Raji (cell line): ENCODE measurements around the gene FBXL15.
A peak's percentile ranks its signal among the peaks of the same experiment; 100 is the strongest.

Experiments used
- POLR2A ChIP-seq: IDR thresholded peaks from 2 replicates; pipeline ENCODE4 v1.6.1; 2011; ENCODE audit warnings: low read depth, low read length, control low read depth; ENCODE audit not compliant: insufficient read depth

FBXL15 gene

DNA sequence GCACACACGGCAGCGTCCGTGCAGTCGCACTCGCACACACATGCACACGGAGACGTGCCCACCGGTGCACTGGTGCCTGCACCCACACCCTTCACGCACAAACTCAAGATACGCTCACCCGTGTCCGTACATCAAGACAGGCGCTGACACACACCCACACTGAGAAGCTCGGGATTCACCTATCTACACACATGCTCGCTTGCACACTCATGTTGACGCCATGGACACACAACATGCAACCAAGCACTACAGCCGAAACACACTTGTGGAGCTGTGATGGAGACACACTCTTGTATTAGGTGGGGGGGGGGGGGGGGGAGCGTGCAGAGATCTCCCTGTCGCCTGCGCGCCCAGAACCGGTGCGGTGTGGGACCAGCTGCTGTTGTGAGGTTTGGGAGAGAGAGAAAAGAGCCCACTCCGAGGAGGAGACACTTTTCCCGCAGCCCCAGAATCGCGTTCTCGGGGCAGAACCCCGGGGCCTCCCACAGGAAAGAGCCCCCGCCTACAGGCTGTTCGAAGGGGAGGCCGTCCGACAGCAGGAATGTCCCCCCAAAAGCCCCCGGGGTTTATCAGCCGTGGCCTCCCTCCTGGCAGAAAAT is 25.7 kb upstream of the FBXL15 start:
- peak; percentile 54; the same call in 1 of the 2 replicates for TF ChIP-seq POLR2A

DNA sequence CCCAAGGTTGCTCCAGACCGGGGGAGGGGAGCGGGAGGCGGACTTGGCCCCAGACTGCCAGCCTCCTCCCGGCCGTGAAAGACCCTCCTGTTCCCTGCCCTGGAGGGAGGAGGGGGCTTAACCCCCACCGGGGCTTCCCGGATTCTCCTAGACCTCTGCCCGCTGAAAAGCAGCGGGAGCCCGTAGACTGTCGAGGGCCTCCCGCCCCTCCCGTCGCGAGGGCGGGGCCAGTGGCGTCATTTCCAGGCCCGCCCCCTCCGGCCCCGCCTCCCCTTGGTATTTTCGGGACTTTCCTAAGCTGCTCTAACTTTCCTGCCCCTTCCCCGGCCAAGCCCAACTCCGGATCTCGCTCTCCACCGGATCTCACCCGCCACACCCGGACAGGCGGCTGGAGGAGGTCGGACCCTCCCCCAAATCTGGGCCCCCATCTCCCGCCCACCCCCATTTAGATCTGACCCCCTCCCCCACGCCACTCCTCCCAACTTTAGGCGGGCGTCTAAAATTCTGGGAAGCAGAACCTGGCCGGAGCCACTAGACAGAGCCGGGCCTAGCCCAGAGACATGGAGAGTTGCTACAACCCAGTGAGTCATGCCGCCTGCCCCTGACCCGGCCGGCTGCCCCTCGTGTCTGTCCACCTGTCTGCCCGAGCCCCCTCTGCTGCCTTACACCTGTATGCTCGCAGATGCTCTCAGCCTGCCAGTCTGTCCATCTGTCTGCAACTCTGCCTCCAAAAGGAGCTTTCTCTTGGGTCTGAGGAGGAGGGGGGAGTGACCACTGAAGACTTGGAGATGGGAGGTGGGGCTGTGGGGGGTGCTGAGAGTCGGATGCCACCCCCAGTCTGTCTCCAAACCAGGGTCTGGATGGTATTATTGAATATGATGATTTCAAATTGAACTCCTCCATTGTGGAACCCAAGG is 25.0 kb upstream of the FBXL15 start, which contains the start of gene NFKB2:
TSS of gene NFKB2 (plus strand) at position 306 of the 917 bp plus-strand sequence. CDS start at position 561, 255 bp downstream.
- peak; percentile 51; the same call in 1 of the 2 replicates for TF ChIP-seq POLR2A

DNA sequence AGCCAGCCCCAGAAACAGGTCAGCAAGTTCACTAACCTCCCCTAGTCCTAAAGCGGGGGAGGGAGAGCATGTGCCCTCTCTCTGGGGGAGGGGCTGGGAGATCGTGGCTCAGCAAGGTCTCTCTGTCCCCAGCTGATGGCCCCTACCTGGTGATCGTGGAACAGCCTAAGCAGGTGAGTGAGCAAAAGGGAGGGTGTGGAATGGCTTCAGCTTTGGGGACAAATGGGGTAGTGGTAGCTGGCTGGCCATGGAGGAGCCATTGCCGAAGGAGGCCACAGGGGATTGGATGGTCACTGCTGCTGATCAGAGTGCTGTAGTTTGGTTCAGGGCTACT is 24.4 kb upstream of the FBXL15 start:
- TF ChIP-seq POLR2A = 0 out of 2 replicates have a peak, but pooled peaks have one; percentile 25

DNA sequence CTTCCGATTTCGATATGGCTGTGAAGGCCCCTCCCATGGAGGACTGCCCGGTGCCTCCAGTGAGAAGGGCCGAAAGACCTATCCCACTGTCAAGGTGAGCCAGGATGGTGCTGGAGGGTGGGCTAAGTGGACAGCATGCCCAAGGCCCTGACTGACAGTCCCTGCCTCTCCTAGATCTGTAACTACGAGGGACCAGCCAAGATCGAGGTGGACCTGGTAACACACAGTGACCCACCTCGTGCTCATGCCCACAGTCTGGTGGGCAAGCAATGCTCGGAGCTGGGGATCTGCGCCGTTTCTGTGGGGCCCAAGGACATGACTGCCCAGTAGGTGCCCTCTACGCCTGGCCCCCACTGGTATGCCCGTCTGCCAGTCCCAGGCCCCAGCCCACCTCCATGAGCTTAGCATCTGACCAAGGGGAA is 23.9 kb upstream of the FBXL15 start:
- TF ChIP-seq POLR2A = no peak

DNA sequence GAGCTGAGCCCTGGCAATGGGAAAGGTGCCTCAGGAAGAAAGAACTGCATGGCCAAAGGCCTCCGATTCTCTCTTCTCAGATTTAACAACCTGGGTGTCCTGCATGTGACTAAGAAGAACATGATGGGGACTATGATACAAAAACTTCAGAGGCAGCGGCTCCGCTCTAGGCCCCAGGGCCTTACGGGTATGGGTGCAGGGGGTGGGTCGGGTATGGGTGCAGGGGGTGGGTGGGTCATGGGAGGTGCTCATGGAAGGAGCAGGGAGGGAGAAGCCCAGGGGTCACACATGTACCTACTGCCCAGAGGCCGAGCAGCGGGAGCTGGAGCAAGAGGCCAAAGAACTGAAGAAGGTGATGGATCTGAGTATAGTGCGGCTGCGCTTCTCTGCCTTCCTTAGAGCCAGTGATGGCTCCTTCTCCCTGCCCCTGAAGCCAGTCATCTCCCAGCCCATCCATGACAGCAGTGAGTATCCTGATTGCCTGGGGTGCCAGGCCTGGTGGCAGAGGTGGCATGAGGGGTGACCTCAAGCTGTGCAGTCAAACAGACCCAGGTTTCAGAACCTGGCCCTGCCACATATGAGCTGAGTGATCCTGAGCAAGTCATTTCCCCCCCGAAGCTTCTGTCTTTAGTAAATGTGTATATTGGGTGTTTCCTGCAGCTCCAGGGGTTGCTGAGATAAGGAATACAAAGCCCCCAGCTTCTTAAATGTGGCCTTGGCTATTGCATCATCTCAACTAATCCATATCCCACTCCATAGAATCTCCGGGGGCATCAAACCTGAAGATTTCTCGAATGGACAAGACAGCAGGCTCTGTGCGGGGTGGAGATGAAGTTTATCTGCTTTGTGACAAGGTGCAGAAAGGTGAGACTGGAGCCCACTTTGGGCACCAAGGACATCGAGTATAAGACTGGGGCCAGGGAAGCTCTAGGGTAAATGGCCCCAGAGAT is 23.1 kb upstream of the FBXL15 start:
- no peak for TF ChIP-seq POLR2A

DNA sequence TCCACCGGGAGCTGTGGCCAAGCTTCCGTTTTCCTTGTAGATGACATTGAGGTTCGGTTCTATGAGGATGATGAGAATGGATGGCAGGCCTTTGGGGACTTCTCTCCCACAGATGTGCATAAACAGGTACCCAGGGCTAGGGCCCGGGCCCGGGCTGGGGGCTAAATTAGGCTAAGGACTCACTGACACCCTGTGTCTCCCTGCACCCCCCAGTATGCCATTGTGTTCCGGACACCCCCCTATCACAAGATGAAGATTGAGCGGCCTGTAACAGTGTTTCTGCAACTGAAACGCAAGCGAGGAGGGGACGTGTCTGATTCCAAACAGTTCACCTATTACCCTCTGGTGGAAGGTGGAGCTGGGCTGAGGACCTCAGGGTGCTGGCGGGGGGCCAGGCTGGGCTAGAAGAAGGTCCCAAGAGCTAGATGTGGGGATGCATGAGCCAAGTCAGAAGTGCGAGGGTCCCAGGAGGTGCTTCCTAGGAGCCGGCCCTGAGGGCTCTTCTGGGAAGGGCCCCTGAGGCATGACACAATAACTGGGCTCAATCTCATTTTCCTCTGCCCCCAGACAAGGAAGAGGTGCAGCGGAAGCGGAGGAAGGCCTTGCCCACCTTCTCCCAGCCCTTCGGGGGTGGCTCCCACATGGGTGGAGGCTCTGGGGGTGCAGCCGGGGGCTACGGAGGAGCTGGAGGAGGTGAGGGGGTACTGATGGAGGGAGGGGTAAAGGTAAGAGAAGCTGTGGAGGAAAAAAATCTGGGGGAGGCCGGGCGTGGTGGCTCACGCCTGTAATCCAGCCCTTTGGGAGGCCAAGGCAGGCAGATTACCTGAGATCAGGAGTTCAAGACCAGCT is 22.2 kb upstream of the FBXL15 start:
- TF ChIP-seq POLR2A = no peak

DNA sequence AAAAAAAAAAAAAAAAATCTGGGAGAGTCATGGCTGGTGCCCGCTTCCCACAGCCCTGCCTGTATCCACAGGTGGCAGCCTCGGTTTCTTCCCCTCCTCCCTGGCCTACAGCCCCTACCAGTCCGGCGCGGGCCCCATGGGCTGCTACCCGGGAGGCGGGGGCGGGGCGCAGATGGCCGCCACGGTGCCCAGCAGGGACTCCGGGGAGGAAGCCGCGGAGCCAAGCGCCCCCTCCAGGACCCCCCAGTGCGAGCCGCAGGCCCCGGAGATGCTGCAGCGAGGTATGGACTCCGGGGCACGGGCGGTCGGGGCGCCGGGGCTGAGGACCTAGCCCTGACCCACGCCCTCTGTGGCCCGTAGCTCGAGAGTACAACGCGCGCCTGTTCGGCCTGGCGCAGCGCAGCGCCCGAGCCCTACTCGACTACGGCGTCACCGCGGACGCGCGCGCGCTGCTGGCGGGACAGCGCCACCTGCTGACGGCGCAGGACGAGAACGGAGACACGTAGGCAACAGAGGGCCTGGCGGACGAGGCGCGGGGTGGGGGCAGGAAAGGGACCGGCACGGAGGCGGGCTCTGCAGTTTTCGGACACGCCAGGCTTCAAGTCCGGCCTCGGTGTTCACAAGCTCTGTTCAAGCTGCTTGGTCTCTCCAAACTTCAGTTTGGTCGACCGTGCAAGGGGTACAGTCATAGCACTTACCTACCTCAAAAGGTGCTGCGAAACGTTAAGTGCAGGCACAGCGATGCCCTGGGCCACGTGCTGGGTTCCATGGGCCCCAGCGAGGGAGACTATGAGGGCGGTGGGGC is 21.2 kb upstream of the FBXL15 start:
- peak; percentile 67 for TF ChIP-seq POLR2A

DNA sequence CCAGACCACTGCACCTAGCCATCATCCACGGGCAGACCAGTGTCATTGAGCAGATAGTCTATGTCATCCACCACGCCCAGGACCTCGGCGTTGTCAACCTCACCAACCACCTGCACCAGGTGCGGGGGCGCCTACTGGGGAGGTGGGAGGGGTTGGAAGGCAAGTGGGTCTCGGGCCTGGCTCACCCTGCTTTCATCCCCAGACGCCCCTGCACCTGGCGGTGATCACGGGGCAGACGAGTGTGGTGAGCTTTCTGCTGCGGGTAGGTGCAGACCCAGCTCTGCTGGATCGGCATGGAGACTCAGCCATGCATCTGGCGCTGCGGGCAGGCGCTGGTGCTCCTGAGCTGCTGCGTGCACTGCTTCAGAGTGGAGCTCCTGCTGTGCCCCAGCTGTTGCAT is 20.6 kb upstream of the FBXL15 start:
- no peak for TF ChIP-seq POLR2A

DNA sequence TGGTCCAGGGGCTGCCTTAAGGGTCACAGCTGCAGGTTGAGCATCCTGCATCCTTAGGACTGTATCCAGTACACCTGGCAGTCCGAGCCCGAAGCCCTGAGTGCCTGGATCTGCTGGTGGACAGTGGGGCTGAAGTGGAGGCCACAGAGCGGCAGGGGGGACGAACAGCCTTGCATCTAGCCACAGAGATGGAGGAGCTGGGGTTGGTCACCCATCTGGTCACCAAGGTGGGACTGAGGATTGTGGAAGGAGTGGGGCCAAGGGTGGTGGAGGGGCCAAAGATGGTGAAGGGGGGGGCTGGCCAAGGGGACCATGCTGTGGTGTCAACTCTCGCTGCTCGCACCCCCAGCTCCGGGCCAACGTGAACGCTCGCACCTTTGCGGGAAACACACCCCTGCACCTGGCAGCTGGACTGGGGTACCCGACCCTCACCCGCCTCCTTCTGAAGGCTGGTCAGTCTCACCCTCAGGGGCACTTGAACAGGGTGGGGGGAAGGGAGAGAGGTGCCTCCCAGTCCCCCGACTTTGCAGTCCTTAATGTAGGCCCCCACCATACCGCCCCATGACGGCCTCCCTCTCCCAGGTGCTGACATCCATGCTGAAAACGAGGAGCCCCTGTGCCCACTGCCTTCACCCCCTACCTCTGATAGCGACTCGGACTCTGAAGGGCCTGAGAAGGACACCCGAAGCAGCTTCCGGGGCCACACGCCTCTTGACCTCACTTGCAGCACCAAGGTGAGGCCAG is 19.9 kb upstream of the FBXL15 start:
- no peak for TF ChIP-seq POLR2A

DNA sequence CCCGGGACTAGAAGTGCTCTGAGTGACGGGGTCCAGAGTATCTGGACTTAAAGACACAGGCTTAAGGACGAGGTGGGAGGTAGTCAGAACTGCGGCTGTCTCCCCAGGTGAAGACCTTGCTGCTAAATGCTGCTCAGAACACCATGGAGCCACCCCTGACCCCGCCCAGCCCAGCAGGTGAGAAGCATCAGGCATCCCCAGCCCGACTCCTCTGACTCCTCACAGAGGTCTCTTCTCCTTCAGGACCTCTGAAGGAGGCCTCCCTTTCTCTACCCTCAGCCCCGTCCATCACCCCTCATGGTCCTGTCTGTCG is 19.3 kb upstream of the FBXL15 start:
- no peak for TF ChIP-seq POLR2A

DNA sequence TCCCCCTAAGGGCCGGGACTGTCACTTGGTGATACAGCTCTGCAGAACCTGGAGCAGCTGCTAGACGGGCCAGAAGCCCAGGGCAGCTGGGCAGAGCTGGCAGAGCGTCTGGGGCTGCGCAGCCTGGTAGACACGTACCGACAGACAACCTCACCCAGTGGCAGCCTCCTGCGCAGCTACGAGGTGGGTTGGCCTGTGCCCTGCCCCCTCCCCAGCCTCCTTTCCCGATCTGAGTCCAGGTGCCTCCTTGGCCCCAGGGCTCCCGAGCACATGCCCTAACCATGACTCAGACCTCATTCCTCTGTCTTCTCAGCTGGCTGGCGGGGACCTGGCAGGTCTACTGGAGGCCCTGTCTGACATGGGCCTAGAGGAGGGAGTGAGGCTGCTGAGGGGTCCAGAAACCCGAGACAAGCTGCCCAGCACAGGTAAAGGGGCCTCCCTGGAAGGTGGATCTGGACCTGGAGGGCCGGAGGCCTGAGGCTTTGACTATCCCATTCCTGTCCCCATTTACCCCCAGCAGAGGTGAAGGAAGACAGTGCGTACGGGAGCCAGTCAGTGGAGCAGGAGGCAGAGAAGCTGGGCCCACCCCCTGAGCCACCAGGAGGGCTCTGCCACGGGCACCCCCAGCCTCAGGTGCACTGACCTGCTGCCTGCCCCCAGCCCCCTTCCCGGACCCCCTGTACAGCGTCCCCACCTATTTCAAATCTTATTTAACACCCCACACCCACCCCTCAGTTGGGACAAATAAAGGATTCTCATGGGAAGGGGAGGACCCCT is 18.7 kb upstream of the FBXL15 start:
- TF ChIP-seq POLR2A = no peak

DNA sequence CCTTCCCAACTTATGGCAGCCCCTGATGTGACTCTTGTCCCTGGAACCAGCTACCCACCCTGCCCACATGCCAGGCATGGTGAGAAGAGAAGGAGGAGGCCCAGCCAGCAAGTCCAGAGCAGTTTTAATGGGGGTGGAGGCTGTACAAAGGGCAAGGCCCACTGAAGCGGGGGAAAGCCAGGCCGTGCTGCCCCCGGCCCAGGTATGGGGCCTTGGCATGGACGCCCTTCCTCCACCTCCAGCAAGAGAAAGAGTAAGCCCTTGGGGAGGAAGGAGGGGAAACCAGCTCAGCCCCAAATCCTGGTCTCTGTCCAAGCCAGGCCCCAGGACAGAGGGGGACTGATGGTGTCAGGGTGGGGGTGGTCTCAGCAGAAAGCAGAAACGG is 18.1 kb upstream of the FBXL15 start:
- no peak for TF ChIP-seq POLR2A

DNA sequence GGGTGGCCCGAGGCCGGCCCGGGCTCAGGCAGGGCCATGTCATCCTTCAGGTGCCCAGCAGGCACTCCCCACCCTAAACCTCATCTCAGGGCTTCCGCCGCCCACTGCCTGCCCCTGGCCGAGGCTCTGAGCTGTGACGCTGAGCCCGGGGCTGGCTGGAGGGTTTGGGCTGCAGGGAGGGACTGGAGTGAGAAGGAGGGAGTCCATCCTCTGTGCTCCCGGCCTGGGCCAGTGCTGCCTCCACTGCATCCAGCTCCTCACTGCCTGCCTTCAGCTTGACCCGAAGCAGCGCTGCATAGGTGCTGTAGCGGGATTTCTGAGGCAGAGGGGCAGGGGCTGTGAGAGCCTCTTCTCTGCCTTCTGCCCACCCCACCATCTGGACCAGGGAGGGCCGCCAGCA is 17.5 kb upstream of the FBXL15 start:
- no peak for TF ChIP-seq POLR2A
